DMS 273 (cell line): ENCODE measurements around the gene MRPL17.
A peak's percentile ranks its signal among the peaks of the same experiment; 100 is the strongest.

ENCODE experiments used
- DNase-seq: peaks from one replicate; lab custom pipeline; 2025; ENCODE audit not compliant: unreplicated experiment; lab: John Stamatoyannopoulos, UW

The MRPL17 gene

DNA sequence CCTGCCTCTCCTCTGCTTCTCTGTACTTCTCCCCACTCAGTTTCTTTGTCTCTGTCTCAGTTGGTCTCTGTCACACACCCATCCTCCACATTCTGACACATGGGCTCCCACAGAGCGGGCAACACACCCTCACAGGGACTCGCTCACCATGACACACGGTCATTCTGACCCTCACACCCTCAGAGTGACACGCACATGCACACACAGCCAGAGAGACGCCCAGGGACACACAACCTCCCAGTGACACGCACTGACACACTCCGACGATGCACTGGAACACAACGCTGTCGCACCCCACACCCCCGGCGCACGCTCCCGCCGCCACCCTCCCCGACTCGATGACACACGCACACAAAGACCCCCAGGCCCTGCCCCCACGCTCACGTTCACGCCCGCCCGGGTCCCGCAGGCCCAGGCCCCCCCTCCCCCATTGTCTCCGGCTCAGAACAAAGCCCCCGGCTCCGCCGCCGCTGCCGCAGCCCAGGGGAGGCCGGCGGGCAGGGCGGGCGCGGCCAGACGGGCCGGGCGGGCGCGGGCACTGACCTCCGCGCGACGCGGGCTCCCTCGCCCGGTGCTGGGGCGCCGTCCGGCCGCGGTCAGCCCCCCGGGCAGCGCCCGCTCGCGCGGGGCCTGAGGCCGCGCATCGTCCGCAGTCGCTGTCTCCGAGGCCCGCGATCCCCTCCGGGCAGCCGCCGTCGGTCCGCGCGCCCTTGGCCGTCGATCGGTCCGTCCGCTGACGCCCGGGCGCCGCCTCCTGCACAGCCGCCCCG lies 27.9 kb downstream of the MRPL17 start:
- no peak for DNase-seq

- no peak for DNase-seq
Measured at GRCh38 chr11:6654281-6655019, 28.7 kb downstream of the MRPL17 start.

DNA sequence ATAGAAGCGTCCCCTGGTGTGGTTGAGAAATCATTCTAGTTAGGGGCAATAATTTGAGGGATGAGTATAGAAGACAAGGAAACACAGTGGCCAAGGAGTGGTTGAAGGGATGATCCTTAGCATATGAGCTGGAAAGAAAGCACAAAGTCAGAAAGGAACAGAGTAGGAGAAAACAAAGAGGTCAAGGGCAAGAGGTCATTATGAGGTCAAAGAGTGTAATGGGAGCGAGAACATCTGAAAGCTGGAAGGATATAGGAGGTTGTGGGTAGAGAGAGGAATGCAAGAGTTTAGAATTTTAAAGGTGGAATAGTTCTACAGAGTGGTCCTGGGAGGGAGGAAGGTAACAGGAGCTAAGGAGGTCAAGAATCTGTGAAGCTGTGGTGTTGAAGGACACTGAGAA lies 29.5 kb downstream of the MRPL17 start:
- no peak for DNase-seq

DNA sequence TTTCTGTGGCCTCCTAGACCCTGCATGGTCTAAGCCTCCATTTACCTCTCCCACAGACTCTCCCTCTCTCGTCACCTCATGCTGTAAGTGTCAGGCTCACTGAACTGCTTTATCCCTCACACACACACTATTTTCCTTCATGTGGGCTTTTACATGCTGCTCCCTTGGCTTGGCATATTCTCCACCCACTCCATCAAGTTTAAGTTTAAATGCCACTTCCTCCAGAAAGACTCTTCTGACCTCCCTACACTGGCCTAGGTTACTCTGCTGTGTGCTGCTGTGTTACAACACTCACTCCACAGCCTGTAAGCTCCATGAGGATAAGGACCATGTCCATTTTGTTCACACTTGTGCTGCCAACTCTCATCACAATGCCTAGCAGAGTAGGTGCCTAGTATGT lies 30.0 kb downstream of the MRPL17 start:
- no peak for DNase-seq

- DNase-seq = no peak
Measured at GRCh38 chr11:6652182-6652581, 31.0 kb downstream of the MRPL17 start.

- DNase-seq = no peak
Measured at GRCh38 chr11:6650980-6651379, 32.2 kb downstream of the MRPL17 start.

DNA sequence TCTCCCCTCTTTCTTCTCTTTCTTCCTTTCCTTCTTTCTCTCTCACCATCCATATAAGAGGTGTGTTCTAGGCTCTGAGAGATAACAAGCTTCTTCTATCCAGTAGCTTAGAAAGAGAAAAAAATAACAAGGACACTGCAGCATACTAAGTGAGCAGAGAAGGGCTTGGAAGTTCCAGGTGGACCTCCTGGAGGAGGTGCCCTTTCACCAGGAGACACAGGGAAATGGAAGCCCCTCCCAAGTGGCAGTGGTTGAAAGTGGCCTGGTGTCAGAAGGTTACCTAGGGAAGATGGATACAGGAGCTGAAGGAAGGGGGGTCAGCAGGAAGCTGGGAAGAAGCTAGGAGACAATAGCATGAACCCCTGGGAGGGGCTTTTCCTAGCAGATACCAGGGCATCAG lies 33.0 kb downstream of the MRPL17 start:
- DNase-seq = no peak

DNA sequence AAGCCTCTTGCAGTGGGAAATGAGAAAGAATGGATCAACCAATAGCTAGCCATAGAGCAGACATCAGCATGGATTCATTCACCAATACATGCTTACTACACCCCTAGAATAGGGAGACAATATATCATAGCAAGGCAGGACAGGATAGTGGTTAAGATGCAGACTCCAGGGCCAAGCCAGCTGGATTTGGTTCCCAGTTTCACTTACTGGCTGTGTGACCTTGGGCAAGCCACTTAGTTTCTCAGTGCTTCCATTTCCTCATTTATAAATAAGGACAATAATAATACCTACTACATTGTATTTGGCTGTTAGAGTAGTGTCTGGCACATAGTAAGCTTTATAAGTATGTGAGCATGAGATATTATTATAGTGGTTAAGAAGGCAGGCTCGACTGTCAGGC lies 34.6 kb downstream of the MRPL17 start:
- DNase-seq = no peak

GRCh38 chr11:6647836-6648235 lies 35.3 kb downstream of the MRPL17 start:
- DNase-seq = no peak

DNA sequence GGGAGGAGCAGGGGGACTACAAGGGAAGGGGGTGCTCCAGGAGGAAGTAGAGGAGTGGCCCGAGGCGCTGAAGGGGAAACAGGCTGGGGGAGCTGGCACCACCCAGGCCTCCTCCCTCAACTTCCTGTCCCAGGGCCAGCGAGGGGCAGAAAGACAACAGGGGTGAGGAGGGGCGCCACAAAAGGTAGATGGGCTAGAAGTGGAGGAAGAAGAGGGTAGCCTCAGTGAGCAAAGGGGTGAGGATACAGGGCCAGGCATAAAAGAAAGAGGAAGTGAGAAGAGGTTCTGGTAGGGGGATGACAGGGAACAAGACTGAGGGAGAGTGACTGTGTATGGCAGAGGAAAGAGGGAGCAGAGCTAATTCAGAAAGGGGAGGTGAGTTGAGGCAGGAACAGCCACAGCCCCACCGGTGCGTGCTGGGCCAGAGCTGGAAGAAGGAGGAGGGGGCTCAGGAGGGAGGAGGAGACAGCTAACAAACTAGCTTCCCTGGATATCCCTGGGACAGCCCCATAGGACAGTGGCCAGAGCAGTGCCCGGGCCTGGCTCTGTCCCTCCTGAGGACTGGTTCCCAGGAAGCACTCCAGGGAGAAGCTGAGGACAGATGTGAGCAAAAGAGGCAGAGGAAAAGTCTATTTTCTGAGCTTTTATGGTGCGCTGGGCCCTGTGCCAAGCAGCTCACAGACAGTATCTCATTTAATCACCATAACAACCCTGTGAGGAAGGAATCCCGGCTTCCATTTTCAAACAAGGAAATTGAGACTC lies 36.0 kb downstream of the MRPL17 start:
- DNase-seq = no peak

- DNase-seq = no peak
Measured at GRCh38 chr11:6646576-6646917, 36.6 kb downstream of the MRPL17 start.

DNA sequence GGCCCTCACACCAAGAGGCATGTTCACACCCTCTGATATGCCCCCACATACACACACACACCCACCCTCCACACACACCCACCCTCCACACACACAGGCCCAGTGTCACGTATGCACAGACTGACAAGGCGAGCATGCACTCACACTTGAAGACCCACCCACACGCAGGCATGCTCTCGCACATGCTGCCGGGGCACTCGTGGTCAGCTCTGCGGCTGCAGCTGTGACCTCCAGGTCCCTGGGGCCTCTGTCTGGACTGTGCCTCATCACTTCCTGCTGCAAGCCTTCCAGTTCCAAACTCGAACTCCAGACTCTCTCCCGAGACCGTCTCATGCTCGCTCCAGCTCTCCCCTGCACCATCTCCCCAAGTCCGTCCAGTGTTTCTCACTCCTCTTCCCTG lies 37.1 kb downstream of the MRPL17 start:
- DNase-seq = no peak

- no peak for DNase-seq
Measured at GRCh38 chr11:6642957-6643356, 40.2 kb downstream of the MRPL17 start.

GRCh38 chr11:6640985-6641701 lies 42.0 kb downstream of the MRPL17 start:
- DNase-seq = no peak

DNA sequence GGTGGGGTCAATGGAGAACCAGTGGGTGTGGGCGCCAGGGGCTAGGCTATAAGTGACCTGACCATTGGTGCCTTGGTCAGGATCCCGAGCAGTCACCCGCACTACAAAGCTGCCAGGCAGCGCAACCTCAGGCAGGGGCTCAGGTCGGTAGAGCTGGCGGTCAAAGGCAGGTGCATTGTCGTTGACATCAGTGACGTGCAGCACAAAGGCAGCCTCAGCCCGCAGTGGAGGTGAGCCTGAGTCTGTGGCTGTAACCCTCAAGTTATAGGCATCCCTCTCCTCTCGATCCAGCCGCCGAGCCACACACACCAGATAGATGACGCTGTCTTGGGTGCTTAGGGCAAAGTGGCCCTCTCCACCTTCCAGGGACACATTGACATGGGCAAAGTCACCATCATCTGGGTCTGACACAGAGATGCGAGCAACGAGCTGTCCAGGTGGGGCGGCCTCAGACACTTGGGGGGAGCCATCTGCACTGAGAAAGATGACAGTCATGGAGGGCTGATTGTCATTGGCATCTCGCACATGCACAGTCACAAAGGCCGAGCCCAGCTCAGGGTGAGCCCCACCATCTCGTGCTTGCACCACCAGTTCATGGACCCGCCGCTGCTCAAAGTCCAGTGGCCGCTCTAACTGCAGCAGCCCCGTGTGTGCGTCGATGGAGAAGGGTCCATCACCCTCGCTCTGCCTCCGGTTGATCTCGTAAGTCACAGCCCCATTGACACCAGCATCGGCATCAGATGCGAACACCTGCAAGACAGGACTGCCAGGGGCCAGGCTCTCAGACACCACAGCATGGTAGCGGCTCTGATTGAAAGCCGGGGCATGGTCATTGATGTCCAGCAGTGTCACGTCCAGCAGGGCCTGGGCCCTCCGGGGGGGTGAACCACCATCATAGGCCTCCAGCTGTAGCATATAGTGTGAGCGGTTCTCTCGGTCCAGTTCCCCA lies 42.8 kb downstream of the MRPL17 start:
- DNase-seq = no peak

DNA sequence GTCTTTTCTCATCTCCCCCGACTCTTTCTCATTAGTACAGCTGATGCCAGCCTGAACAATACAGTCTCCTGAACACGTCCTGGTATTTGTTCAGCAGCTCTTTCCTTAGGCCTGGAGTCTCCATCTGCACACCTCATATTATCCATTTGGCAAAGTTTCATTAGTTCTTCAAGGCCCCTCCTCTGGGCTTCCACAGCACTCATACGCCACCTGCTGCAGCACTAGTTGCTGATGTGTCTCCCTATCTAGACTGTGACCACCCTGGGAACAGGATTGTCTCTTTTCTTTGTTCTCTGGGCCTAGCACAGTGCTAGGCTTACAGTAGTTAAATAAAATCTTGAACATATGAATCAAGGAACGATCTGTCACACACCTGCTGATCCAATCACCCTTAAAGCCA lies 44.7 kb downstream of the MRPL17 start:
- peak; percentile 69 for DNase-seq

DNA sequence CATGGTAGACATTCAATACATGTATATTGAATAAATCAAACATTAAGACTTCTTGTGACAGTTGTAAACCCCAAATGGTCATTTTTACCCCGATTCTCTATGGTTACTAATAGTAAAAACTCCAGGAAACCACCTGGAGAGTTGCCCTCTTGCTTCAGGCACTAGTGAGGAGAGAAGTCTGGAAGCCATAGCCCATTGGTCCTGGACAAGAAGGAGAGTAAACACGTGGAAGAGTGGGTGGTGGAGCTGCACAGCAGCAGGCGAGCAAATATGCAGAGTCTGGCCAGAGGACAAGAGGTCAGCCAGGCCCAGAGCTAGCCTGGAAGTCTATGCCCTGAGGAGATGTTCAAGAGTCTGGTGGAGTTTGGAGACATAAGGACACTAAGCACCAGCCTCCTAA lies 45.3 kb downstream of the MRPL17 start:
- DNase-seq = no peak

- no peak for DNase-seq
Measured at GRCh38 chr11:6636480-6636879, 46.7 kb downstream of the MRPL17 start.

- DNase-seq = no peak
Measured at GRCh38 chr11:6635082-6635932, 47.8 kb downstream of the MRPL17 start.
